ENCODE measurements around the gene SOX1.

- TF ChIP-seq ZNF24 (tag by site-specific recombination; IDR thresholded peaks at IDR 0.05) (no peak), HOXA7 (CRISPR knock-in tag; IDR thresholded peaks at IDR 0.05; ENCODE audit: borderline replicate concordance) (no peak), CTCF (tag by site-specific recombination; IDR thresholded peaks at IDR 0.05) (no peak), ZNF292 (tag by site-specific recombination; IDR thresholded peaks at IDR 0.05; ENCODE audit: borderline replicate concordance, low read depth) (no peak), ZBTB44 (tag by site-specific recombination; IDR thresholded peaks at IDR 0.05) (no peak), KLF1 (tag by site-specific recombination; IDR thresholded peaks at IDR 0.05) (no peak), MZF1 (tag by site-specific recombination; IDR thresholded peaks at IDR 0.05; ENCODE audit: borderline replicate concordance) (no peak), YY1 (tag by site-specific recombination; IDR thresholded peaks at IDR 0.05) (no peak), ZNF501 (tag by site-specific recombination; IDR thresholded peaks at IDR 0.05) (no peak), ZNF121 (tag by site-specific recombination; IDR thresholded peaks at IDR 0.05) (no peak)
These were observed 904 bp upstream of the SOX1 start for GRCh38 chr13:112065867-112066623.
